ENCODE data around the gene TXNDC2.

TXNDC2 gene

GRCh38 chr18:9859232-9859631 lies 26.5 kb upstream of the TXNDC2 start:
- H3K27ac ChIP-seq = no peak overlapping the region
- no peak for DNase-seq (ENCODE audit: low spot score)
- no peak for TF ChIP-seq CTCF (conservative IDR thresholded peaks at IDR 0.05; ENCODE audit: low read depth)
- CTCF ChIA-PET = no interaction called here
- POLR2A ChIA-PET (ENCODE audit: low non-redundant PET) = no interaction called here

GRCh38 chr18:9860682-9861081 lies 25.1 kb upstream of the TXNDC2 start:
- POLR2A ChIA-PET (ENCODE audit: low non-redundant PET) = no interaction called here
- CTCF ChIA-PET = interaction anchor here (0.6 kb wide), 1 partner anchor 17 kb away, joined by 3 read pairs; no protein-coding TSS in a partner anchor
- no peak for TF ChIP-seq CTCF (conservative IDR thresholded peaks at IDR 0.05; ENCODE audit: low read depth)
- no peak for DNase-seq (ENCODE audit: low spot score)
- H3K27ac ChIP-seq = no peak overlapping the region

GRCh38 chr18:9861157-9861556 lies 24.6 kb upstream of the TXNDC2 start:
- CTCF ChIA-PET = interaction anchor here (0.6 kb wide), 1 partner anchor 17 kb away, joined by 3 read pairs; no protein-coding TSS in a partner anchor
- no peak for TF ChIP-seq CTCF (conservative IDR thresholded peaks at IDR 0.05; ENCODE audit: low read depth)
- H3K27ac ChIP-seq = no peak overlapping the region
- POLR2A ChIA-PET (ENCODE audit: low non-redundant PET) = no interaction called here
- no peak for DNase-seq (ENCODE audit: low spot score)

- POLR2A ChIA-PET (ENCODE audit: low non-redundant PET) = no interaction called here
- H3K27ac ChIP-seq = no peak overlapping the region
- no peak for DNase-seq (ENCODE audit: low spot score)
- no peak for TF ChIP-seq CTCF (conservative IDR thresholded peaks at IDR 0.05; ENCODE audit: low read depth)
- CTCF ChIA-PET = no interaction called here
Observed at GRCh38 chr18:9861933-9862332, 23.8 kb upstream of the TXNDC2 start.

GRCh38 chr18:9862686-9863085 lies 23.1 kb upstream of the TXNDC2 start:
- no peak for DNase-seq (ENCODE audit: low spot score)
- CTCF ChIA-PET = interaction anchor here (0.7 kb wide), 1 partner anchor 1650 kb away, joined by 7 read pairs; no protein-coding TSS in a partner anchor
- no peak overlapping the region for H3K27ac ChIP-seq
- POLR2A ChIA-PET (ENCODE audit: low non-redundant PET) = no interaction called here
- TF ChIP-seq CTCF (conservative IDR thresholded peaks at IDR 0.05; ENCODE audit: low read depth) = no peak

- DNase-seq (ENCODE audit: low spot score) = no peak
- TF ChIP-seq CTCF (conservative IDR thresholded peaks at IDR 0.05; ENCODE audit: low read depth) = no peak
- no peak overlapping the region for H3K27ac ChIP-seq
- ChIA-PET POLR2A (ENCODE audit: low non-redundant PET) (no interaction called here), CTCF (no interaction called here)
Observed at GRCh38 chr18:9863282-9863681, 22.5 kb upstream of the TXNDC2 start.
